DND-41 (cell line): ENCODE results near the gene FIGLA.

Experiments
- ATAC-seq: fragments of 200-7000 bp; cut with Tn5 transposase; 3 replicates; pipeline ENCODE4 v1.9.1; 2021; ENCODE audit warnings: low read depth; ENCODE audit not compliant: insufficient read depth
- DNase-seq: peaks from one replicate; pipeline ENCODE4 v3.0.0-alpha.2; 2020
- H2AFZ ChIP-seq: 2 replicates; pipeline ENCODE4 v1.6.0; 2012; ENCODE audit warnings: low read depth, low read length
- H3K27ac ChIP-seq: 2 replicates; pipeline ENCODE4 v1.5.1; 2012; ENCODE audit warnings: low read length, inconsistent platforms
- H3K27me3 ChIP-seq: fragments of 200-600 bp; sonication (generic); 2 replicates; pipeline ENCODE4 v1.6.0; 2012; ENCODE audit warnings: low read length, mild to moderate bottlenecking, inconsistent platforms; ENCODE audit not compliant: insufficient read depth, poor library complexity
- H3K36me3 ChIP-seq: 2 replicates; pipeline ENCODE4 v1.5.1; 2012; ENCODE audit warnings: low read length, inconsistent platforms; ENCODE audit not compliant: insufficient read depth
- H3K4me1 ChIP-seq: 2 replicates; pipeline ENCODE4 v1.5.1; 2012; ENCODE audit warnings: mild to moderate bottlenecking, low read length; ENCODE audit not compliant: insufficient read depth
- H3K4me2 ChIP-seq: 2 replicates; pipeline ENCODE4 v1.6.0; 2012; ENCODE audit warnings: mild to moderate bottlenecking, moderate library complexity, low read length, inconsistent platforms; ENCODE audit not compliant: insufficient read depth
- H3K4me3 ChIP-seq, 2 experiments: fragments of 200-600 bp in 1 of 2; shearing (Covaris generic) in 1 of 2; 2 replicates each; pipeline ENCODE4 v1.5.1; 2012 to 2016; ENCODE audit warnings: inconsistent platforms in 2 of 2, low read length in 2 of 2, mild to moderate bottlenecking in 2 of 2, low read depth in 1 of 2, moderate library complexity in 1 of 2
- H3K79me2 ChIP-seq: 2 replicates; pipeline ENCODE4 v1.6.0; 2012; ENCODE audit warnings: low read length, inconsistent platforms; ENCODE audit not compliant: insufficient read depth
- H3K9ac ChIP-seq: 2 replicates; pipeline ENCODE4 v1.6.0; 2012; ENCODE audit warnings: low read depth, mild to moderate bottlenecking, inconsistent platforms, low read length, moderate library complexity
- H3K9me3 ChIP-seq: 2 replicates; pipeline ENCODE4 v1.5.1; 2012; ENCODE audit warnings: low read length, moderate library complexity, mild to moderate bottlenecking, inconsistent platforms; ENCODE audit not compliant: insufficient read depth, severe bottlenecking
- H4K20me1 ChIP-seq: 2 replicates; pipeline ENCODE4 v1.6.0; 2012; ENCODE audit warnings: low read length; ENCODE audit not compliant: insufficient read depth
- CTCF ChIP-seq: IDR thresholded peaks from 2 replicates; pipeline ENCODE4 v1.5.1; 2012; ENCODE audit warnings: borderline replicate concordance, low read length, moderate library complexity, mild to moderate bottlenecking; ENCODE audit not compliant: poor library complexity, severe bottlenecking; ENCODE audit errors: extremely low read depth
- EZH2 ChIP-seq: IDR thresholded peaks from 3 replicates; pipeline ENCODE4 v1.6.1; 2012; ENCODE audit warnings: borderline replicate concordance, low read depth, mild to moderate bottlenecking, moderate library complexity, low read length, inconsistent platforms; ENCODE audit not compliant: severe bottlenecking

Gene FIGLA

GRCh38 chr2:70746094-70746974 lies 44.1 kb downstream of the FIGLA start:
- no peak overlapping the region for H2AFZ ChIP-seq
- H4K20me1 ChIP-seq, result no peaks in the 10 kb centered on the region
- no peak overlapping the region for H3K27ac ChIP-seq
- TF ChIP-seq CTCF, result no peak
- TF ChIP-seq EZH2, result no peak
- no peak overlapping the region for H3K4me3 ChIP-seq
- H3K27me3 ChIP-seq, result peaks cover 14% of the 10 kb centered on the region
- H3K36me3 ChIP-seq, result no peaks in the 10 kb centered on the region
- no peak overlapping the region for H3K9ac ChIP-seq
- no peaks in the 10 kb centered on the region for H3K4me1 ChIP-seq
- ATAC-seq (no peak), DNase-seq (no peak)
- H3K79me2 ChIP-seq, result no peaks in the 10 kb centered on the region
- no peak overlapping the region for H3K4me2 ChIP-seq
- H3K9me3 ChIP-seq, result no peaks in the 10 kb centered on the region

- H2AFZ ChIP-seq, result no peak overlapping the region
- TF ChIP-seq CTCF (no peak), EZH2 (no peak)
- no peak overlapping the region for H3K9ac ChIP-seq
- no peaks in the 10 kb centered on the region for H3K79me2 ChIP-seq
- H4K20me1 ChIP-seq, result no peaks in the 10 kb centered on the region
- H3K9me3 ChIP-seq, result no peaks in the 10 kb centered on the region
- no peak for ATAC-seq
- H3K4me3 ChIP-seq, result no peak overlapping the region
- H3K27me3 ChIP-seq, result peaks cover 16% of the 10 kb centered on the region
- no peaks in the 10 kb centered on the region for H3K36me3 ChIP-seq
- no peak for DNase-seq
- no peak overlapping the region for H3K4me2 ChIP-seq
- no peak overlapping the region for H3K27ac ChIP-seq
- H3K4me1 ChIP-seq, result no peaks in the 10 kb centered on the region
Measured at GRCh38 chr2:70745276-70745825, 45.1 kb downstream of the FIGLA start.

GRCh38 chr2:70744397-70744796 lies 46.0 kb downstream of the FIGLA start:
- DNase-seq (no peak), ATAC-seq (no peak)
- H3K27me3 ChIP-seq, result peaks cover 16% of the 10 kb centered on the region
- no peak overlapping the region for H2AFZ ChIP-seq
- H3K79me2 ChIP-seq, result no peaks in the 10 kb centered on the region
- H3K27ac ChIP-seq, result no peak overlapping the region
- no peaks in the 10 kb centered on the region for H3K9me3 ChIP-seq
- no peak overlapping the region for H3K4me2 ChIP-seq
- H3K4me1 ChIP-seq, result no peaks in the 10 kb centered on the region
- H3K36me3 ChIP-seq, result no peaks in the 10 kb centered on the region
- TF ChIP-seq EZH2 (no peak), CTCF (no peak)
- H3K4me3 ChIP-seq, result no peak overlapping the region
- no peaks in the 10 kb centered on the region for H4K20me1 ChIP-seq
- no peak overlapping the region for H3K9ac ChIP-seq
